Omental fat pad (tissue), 4 donors: ENCODE data around the gene PGM3. TPM values are rescaled to one million over a fixed set of nuclear protein-coding genes. Genes with fewer than 3 reads are reported as not detected.

Experiments used
- ATAC-seq: fragments of 150-250 bp; one replicate; pipeline ENCODE4 v1.9.1; 2016; ENCODE audit warnings: mild to moderate bottlenecking, moderate library complexity; ENCODE audit not compliant: low FRiP score
- DNase-seq: peaks from one replicate; pipeline ENCODE4 v3.0.0-alpha.2; 2019; ENCODE audit warnings: low spot score
- total RNA-seq, 4 donors: library from RNA; depleted of rRNA; stranded (reverse); fragments of >200 nt; gene quantifications; one replicate each; pipeline ENCODE4 v1.1.0, GENCODE V29; 2016
- TF ChIP-seq, protein P1 (sequence below), 3 donors: fragments of 450-650 bp; IDR thresholded peaks; one replicate each; pipeline ENCODE4 v1.5.1; 2016 to 2017; ENCODE audit warnings: antibody characterized with exemption in 3 of 3, mild to moderate bottlenecking in 3 of 3, moderate library complexity in 2 of 3

The PGM3 gene
- total RNA-seq, 4 donors from 2014 or later, result 22.5 to 81.3 (median 53.7) TPM

DNA sequence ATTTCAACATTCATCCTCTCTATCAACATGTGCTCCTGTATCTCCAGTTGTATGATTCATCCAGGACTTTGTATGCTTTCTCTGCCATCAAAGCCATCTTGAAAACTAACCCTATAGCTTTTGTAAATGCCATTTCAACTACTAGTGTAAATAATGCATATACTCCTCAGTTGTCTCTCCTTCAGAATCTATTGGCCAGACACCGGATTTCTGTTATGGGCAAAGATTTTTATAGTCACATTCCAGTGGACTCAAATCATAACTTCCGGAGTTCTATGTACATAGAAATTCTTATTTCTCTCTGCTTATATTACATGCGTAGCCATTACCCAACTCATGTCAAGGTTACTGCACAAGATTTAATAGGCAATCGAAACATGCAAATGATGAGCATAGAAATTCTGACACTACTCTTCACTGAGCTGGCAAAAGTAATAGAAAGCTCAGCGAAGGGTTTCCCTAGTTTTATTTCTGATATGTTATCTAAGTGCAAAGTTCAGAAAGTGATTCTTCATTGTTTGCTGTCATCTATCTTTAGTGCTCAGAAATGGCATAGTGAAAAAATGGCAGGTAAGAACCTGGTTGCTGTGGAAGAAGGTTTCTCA, 54.8 kb downstream of the PGM3 start:
- TF ChIP-seq, protein P1, sequence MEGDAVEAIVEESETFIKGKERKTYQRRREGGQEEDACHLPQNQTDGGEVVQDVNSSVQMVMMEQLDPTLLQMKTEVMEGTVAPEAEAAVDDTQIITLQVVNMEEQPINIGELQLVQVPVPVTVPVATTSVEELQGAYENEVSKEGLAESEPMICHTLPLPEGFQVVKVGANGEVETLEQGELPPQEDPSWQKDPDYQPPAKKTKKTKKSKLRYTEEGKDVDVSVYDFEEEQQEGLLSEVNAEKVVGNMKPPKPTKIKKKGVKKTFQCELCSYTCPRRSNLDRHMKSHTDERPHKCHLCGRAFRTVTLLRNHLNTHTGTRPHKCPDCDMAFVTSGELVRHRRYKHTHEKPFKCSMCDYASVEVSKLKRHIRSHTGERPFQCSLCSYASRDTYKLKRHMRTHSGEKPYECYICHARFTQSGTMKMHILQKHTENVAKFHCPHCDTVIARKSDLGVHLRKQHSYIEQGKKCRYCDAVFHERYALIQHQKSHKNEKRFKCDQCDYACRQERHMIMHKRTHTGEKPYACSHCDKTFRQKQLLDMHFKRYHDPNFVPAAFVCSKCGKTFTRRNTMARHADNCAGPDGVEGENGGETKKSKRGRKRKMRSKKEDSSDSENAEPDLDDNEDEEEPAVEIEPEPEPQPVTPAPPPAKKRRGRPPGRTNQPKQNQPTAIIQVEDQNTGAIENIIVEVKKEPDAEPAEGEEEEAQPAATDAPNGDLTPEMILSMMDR (IDR thresholded peaks at IDR 0.05), result no peak
- no peak for ATAC-seq

DNA sequence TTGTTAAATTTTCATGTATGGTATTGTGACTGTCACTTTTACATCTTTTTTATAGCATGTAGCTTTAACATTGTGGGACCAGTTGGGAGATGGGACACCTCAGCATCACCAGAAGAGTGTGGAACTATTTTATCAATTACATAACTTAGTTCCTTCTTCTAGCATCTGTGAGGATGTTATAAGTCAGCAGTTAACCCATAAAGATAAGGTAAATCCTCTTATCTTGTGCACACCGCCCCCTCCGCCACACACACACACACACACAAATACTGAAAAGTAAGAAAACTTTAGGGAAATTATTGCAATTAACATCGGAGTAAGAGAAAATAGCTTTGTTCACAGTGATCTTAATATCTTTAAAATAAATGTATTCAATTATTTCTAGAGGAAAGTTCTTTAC, 60.9 kb downstream of the PGM3 start:
- TF ChIP-seq, protein P1 (IDR thresholded peaks at IDR 0.05), result no peak
- no peak for DNase-seq
- ATAC-seq, result no peak

More for the DNA sequence above, 54.8 kb downstream of the PGM3 start:
- DNase-seq, result no peak

DNA sequence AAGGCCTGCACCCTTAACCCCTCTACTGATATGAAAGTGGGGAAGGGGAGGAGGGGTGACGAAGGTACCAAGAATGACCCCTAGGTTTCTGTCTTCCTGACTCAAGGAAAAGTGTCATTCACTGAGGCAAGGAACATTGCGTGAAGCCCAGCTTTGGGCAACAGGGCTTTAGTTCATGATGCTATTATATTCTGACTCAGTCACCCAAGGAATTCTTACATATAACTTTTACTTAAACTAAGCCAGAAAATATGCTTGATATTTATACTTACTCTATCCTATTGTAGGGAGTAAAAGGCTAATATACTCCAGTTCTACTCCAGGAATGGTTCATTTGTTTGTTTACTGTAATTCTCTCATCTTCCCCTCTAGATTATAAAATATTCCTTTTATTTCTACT, 65.1 kb downstream of the PGM3 start:
- DNase-seq, result no peak
- ATAC-seq, result no peak
- TF ChIP-seq, protein P1 (IDR thresholded peaks at IDR 0.05), result no peak

DNA sequence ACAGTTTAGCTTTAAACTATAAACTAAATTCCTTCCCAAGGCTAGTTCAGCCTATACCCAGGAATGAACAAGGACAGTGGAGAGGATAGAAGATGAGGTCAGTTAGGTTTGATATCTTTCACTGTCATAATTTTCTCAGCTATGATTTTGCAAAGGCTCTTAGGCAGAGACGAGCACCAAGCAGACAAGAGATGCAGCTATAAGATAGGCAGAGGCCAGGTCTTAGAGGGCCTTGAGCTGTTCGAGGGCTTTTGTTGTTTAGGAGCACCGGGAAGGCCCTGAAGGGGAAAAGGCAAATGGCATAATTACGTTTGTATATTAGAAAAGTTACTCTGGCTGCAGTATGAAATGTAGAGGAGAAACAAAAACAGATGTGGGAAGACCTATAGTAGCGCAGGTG, 65.8 kb downstream of the PGM3 start:
- ATAC-seq, result no peak
- DNase-seq, result no peak
- TF ChIP-seq, protein P1 (IDR thresholded peaks at IDR 0.05), result no peak

DNA sequence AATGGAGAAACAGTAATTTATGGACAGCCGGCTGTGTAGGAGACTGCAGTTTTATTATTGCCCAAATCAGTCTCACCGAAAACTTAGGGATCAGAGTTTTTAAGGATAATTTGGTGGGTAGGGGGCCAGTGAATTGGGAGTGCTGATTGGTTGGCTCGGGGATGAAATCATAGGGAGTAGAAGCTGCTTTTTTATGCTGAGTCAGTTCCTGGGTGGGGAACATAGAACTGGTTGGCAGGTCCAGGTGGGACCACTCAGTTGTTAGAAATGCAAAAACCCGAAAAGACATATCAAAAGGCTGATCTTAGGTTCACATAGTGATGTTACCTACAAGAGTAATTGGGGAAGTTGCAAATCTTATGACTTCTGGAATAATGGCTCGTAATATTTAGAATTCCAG, 66.3 kb downstream of the PGM3 start:
- no peak for ATAC-seq

DNA sequence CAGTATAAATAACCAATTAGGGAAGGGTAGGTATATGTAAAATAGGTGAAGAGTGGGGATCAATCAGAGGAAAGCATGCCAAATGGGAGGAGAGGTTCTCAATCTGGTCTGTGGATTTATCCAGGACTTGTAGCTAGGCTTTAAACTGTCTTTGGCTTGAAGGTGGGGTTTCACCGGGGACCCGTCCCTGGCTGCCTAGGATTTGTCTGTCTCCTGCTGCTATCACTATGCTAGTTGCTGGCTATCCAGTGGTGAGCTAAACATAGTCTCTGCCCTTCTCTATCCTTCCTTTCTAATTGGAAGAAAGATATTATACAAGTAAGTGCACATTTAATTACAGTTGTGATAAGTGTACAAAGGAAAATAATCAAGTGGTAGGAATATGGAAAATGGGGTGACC, 66.8 kb downstream of the PGM3 start:
- ATAC-seq (no peak), DNase-seq (no peak)
- TF ChIP-seq, protein P1 (IDR thresholded peaks at IDR 0.05), result no peak

More for the DNA sequence above, 66.3 kb downstream of the PGM3 start:
- TF ChIP-seq, protein P1 (IDR thresholded peaks at IDR 0.05), result no peak
- DNase-seq, result no peak

DNA sequence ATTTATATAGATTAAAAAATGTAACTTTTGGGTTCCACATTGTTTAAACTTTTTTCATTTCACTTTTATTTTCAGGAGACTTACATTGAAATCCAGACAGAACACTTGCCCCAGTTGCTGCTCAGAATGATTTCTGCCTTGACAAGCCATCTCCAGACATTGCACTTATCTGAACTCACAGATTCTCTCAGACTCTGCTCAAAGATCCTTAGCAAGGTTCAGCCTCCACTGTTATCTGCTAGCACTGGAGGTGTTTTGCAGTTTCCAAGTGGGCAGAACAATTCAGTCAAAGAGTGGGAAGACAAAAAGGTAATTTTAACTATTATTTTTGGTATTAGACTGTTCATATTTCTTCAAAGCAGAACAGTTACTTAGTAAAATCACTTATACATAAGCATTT, 67.6 kb downstream of the PGM3 start:
- ATAC-seq, result no peak
- TF ChIP-seq, protein P1 (IDR thresholded peaks at IDR 0.05), result no peak

More for the DNA sequence above, 67.6 kb downstream of the PGM3 start:
- no peak for DNase-seq
